Left ventricle myocardium inferior (tissue), 1 donor: ENCODE measurements around the gene CDK14. TPM values are rescaled to one million over a fixed set of nuclear protein-coding genes. Genes with fewer than 3 reads are reported as not detected.

Experiments
- DNase-seq: peaks from one replicate; pipeline ENCODE4 v3.0.0-alpha.2; 2020
- H3K27ac ChIP-seq: fragments of 200-600 bp; replicated peaks from 2 replicates; pipeline ENCODE4 v1.8.0; 2021
- H3K27me3 ChIP-seq: fragments of 200-600 bp; 2 replicates; pipeline ENCODE4 v1.8.0; 2021; ENCODE audit warnings: low read depth
- H3K36me3 ChIP-seq: fragments of 200-600 bp; 2 replicates; pipeline ENCODE4 v1.8.0; 2021
- H3K4me1 ChIP-seq: fragments of 200-600 bp; 2 replicates; pipeline ENCODE4 v1.8.0; 2021
- H3K4me3 ChIP-seq: fragments of 200-600 bp; 2 replicates; pipeline ENCODE4 v1.8.0; 2021; ENCODE audit warnings: mild to moderate bottlenecking, moderate library complexity
- H3K9me3 ChIP-seq: fragments of 200-600 bp; replicated peaks from 2 replicates; pipeline ENCODE4 v1.8.0; 2021
- intact Hi-C: fragments of 100-400 bp; cut with micrococcal nuclease; formaldehyde crosslinking; loops from one replicate; pipeline ENCODE4 v1.11.0; 2022
- total RNA-seq: library from RNA; stranded (reverse); fragmentation: NEBNext Ultra II Directional; extraction: Animal tissue kit (Norgen Biotek cat#: 25700); gene quantifications from one replicate; pipeline ENCODE4 v1.2.1, GENCODE V29; 2021
- TF ChIP-seq, protein P1 (sequence below): fragments of 200-600 bp; IDR thresholded peaks from 2 replicates; pipeline ENCODE4 v1.8.0; 2021; ENCODE audit warnings: antibody characterized with exemption, mild to moderate bottlenecking, borderline replicate concordance
- donor health status: DM: no; HTN: yes; CAD: no; lungs with severe emphysema.

Gene CDK14
- total RNA-seq, 1 donor from 2014 or later: 18.7 TPM

DNA sequence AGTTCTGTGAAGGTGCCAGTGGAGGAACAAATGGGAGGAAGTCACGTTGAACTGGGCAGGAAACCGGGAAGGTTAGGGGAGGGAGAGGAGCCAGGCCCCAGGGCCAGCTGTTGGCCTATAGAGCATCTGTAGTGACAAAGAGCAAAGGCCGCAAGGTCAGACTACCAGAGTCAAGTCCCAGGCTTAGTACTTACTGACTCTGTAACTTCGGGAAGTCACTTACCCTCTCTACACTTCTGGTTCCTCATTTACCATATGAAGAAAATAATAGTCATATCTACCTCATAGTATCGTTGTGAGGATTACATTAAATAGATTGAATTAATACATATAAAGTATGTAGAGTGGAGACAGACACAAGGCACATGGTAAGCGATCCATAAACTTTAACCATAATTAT is 566.3 kb downstream of the CDK14 start:
- intact Hi-C loops: no loop called here
- Histone ChIP-seq H3K36me3 (no peaks in the 10 kb centered on the region), H3K4me1 (peaks cover 4% of the 10 kb centered on the region), H3K27me3 (no peaks in the 10 kb centered on the region), H3K9me3 (no peaks in the 10 kb centered on the region), H3K27ac (no peak overlapping the region), H3K4me3 (no peak overlapping the region)
- DNase-seq: no peak
- TF ChIP-seq, protein P1, sequence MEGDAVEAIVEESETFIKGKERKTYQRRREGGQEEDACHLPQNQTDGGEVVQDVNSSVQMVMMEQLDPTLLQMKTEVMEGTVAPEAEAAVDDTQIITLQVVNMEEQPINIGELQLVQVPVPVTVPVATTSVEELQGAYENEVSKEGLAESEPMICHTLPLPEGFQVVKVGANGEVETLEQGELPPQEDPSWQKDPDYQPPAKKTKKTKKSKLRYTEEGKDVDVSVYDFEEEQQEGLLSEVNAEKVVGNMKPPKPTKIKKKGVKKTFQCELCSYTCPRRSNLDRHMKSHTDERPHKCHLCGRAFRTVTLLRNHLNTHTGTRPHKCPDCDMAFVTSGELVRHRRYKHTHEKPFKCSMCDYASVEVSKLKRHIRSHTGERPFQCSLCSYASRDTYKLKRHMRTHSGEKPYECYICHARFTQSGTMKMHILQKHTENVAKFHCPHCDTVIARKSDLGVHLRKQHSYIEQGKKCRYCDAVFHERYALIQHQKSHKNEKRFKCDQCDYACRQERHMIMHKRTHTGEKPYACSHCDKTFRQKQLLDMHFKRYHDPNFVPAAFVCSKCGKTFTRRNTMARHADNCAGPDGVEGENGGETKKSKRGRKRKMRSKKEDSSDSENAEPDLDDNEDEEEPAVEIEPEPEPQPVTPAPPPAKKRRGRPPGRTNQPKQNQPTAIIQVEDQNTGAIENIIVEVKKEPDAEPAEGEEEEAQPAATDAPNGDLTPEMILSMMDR: no peak

DNA sequence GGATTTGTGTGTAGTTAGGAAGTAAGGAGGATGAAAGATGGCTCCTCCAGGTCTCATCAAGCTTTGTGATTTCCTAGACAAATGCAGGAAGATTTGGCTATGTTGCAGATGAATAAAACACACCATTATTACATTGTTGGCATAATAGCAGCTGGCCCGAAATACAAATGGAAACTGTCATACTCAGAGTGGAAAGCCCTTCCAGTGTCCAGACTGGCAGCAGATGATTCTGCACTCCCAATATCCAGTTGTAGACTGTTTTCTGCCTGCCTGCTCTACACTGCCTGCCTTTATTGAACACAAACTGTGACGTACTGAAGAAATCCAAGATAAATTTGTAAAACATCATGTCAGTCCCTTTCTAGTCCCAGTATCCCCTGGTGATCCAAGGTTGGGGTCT is 568.4 kb downstream of the CDK14 start:
- Histone ChIP-seq H3K27ac (no peak overlapping the region), H3K9me3 (no peaks in the 10 kb centered on the region), H3K36me3 (no peaks in the 10 kb centered on the region), H3K4me3 (no peak overlapping the region), H3K27me3 (no peaks in the 10 kb centered on the region), H3K4me1 (peaks cover 4% of the 10 kb centered on the region)
- no peak for DNase-seq
- TF ChIP-seq, protein P1: no peak
- intact Hi-C loops: no loop called here

DNA sequence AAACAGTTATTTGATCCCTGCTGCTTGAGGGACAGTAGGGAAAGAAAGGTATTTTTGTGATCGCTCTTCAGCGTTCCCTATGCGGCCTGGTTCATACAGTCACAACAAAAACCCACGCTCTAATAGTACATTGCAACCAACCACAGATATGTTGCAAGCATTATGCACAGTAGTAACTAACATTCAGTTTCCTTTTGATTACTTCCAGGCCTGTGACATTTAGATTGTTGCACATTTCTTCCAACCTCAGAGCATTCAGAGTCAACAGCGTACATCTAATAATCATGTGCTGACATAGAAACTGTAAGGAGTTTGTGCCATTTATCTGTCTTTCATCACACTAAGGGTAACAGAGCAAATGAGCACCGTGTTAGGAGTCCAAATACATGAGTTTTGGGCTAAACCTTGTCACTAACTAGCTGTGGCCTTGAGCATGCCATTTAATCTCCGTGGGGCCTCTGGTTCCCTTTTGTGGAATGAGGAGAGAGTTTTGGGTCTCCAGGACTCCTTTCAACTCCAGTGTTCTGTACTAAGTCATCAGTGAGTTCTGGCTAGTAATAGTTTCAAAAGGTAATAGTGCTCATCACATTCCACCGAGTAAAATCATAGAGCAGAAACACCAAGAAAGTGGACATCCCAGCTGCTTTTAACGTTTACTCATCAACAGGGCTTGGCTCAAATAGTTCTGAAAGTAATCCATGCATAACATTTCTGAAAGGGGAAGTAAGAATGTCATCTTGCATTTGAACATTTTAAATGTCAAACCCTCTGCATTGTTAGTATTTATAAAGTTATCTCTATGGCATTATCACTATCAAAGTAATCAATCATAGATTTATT is 569.1 kb downstream of the CDK14 start:
- DNase-seq: no peak
- Histone ChIP-seq H3K27ac (no peak overlapping the region), H3K36me3 (no peaks in the 10 kb centered on the region), H3K4me1 (peaks cover 4% of the 10 kb centered on the region), H3K27me3 (no peaks in the 10 kb centered on the region), H3K4me3 (no peak overlapping the region), H3K9me3 (no peaks in the 10 kb centered on the region)
- intact Hi-C loops: no loop called here
- TF ChIP-seq, protein P1: no peak

DNA sequence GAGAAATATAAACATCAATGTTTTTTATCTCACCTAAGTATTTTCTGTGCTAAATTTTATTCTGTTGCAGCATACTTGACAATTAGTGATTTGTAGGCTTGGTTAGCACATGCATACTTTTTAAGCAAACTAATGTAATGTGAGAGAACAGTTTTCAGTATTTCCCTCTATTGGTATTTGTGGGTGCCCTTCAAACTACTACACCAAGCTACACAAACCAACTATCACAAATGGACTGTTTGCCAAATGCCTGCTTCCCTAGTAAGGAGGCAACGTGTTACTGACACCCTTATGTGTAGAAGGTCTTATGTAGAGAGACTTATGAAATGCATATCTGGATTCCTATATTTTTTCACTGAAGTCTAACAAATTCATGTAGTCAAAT is 569.7 kb downstream of the CDK14 start:
- H3K36me3 ChIP-seq: no peaks in the 10 kb centered on the region
- intact Hi-C loops: no loop called here
- no peak for DNase-seq
- H3K27me3 ChIP-seq: no peaks in the 10 kb centered on the region
- H3K4me1 ChIP-seq: peaks cover 4% of the 10 kb centered on the region
- H3K4me3 ChIP-seq: no peak overlapping the region
- no peak overlapping the region for H3K27ac ChIP-seq
- TF ChIP-seq, protein P1: no peak
- H3K9me3 ChIP-seq: no peaks in the 10 kb centered on the region

DNA sequence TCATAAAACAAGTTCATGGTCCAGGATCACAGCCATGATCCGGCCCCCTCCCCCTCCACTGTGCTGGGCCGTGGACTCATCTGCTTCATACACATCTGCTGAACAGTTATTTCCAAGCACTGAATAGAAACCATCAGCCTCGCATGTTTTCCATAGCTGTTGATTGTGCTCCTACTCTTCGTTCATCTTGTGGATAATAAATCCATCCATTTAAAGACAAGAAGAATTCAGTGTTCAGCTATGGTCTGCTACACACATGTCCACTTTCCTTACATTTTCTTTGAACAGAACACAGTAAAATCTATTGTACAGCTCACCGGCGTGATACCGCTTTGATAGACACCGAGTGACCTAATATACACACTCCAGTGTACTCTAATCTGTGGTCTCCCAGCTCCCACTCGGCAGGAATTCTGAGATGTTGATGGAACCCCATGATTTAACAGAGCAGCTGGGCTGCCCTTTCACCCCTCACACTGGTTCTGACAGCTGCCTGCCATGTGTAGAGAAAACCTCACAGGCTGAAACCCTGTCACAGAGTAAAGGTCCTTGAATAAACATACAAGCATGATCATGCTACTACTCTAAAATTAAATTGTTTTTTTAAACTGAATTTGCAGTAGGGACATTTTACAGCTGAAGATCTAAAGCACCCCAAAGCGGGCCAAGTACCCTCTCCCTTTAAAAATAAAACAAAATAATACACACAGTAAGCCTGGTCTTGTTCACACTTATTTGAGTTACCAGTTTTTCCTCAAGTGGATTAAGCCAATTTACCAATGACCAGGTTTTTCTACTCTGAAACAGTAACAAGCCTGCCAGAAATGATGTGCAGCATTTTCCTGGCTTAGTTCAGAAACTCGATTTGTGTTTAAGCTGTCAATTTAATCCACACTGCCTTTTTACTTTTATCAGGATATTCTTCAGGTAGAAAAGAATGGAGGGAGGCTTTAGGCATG is 573.0 kb downstream of the CDK14 start:
- Histone ChIP-seq H3K36me3 (no peaks in the 10 kb centered on the region), H3K9me3 (no peaks in the 10 kb centered on the region), H3K27me3 (no peaks in the 10 kb centered on the region), H3K4me3 (no peak overlapping the region), H3K27ac (no peak overlapping the region), H3K4me1 (peaks cover 4% of the 10 kb centered on the region)
- no peak for DNase-seq
- intact Hi-C loops: no loop called here
- TF ChIP-seq, protein P1: no peak
